HG02759 (cell line): ENCODE results near the gene USP19.

ENCODE experiments used
- ATAC-seq: cut with Tn5 transposase; IDR thresholded peaks from one replicate; pipeline ENCODE4 v1.9.1; 2021; ENCODE audit warnings: mild to moderate bottlenecking, moderate library complexity; ENCODE audit not compliant: unreplicated experiment

Gene USP19, protein sequence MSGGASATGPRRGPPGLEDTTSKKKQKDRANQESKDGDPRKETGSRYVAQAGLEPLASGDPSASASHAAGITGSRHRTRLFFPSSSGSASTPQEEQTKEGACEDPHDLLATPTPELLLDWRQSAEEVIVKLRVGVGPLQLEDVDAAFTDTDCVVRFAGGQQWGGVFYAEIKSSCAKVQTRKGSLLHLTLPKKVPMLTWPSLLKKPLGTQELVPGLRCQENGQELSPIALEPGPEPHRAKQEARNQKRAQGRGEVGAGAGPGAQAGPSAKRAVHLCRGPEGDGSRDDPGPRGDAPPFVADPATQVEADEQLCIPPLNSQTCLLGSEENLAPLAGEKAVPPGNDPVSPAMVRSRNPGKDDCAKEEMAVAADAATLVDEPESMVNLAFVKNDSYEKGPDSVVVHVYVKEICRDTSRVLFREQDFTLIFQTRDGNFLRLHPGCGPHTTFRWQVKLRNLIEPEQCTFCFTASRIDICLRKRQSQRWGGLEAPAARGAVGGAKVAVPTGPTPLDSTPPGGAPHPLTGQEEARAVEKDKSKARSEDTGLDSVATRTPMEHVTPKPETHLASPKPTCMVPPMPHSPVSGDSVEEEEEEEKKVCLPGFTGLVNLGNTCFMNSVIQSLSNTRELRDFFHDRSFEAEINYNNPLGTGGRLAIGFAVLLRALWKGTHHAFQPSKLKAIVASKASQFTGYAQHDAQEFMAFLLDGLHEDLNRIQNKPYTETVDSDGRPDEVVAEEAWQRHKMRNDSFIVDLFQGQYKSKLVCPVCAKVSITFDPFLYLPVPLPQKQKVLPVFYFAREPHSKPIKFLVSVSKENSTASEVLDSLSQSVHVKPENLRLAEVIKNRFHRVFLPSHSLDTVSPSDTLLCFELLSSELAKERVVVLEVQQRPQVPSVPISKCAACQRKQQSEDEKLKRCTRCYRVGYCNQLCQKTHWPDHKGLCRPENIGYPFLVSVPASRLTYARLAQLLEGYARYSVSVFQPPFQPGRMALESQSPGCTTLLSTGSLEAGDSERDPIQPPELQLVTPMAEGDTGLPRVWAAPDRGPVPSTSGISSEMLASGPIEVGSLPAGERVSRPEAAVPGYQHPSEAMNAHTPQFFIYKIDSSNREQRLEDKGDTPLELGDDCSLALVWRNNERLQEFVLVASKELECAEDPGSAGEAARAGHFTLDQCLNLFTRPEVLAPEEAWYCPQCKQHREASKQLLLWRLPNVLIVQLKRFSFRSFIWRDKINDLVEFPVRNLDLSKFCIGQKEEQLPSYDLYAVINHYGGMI (N-terminal part only)

DNA sequence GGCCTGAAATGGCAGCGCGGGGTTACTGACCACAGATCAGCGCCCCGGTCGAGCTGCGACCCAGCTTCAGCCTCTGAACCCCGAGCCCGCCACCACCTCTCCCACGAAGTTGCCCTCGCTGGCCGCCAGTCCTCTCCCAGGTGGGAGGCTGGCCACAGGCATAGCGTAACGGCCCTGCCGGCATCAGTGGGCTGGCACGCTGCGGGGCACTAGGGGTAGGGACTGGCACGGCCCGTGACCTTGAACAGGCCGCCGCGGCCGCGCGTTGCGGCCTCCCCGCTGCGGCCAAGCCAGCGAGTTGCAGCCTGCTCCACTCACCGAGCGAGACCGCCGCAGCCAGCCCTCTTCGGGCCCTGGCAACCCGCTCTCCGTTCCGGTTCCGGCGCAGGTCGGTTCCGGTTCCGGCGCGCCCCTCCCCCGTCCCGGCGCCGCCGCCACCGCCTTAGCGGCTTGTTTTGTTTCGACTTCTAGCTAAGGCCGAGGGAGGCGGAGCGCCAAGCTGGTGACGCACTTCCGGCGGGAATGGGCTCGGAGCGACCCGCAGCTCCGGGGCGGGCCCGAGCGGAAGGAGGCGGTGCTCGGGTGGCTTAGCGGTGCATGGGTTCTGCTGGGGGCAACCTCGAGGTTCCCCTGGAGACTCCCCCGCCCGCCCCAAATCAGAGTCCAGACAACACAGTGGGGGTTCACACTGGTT lies at the start of gene USP19:
Gene USP19 (minus strand): TSS at position 386 of the 694 bp plus-strand sequence. CDS start 1,678 bp downstream, outside the sequence.
- peak; percentile 95 for ATAC-seq

DNA sequence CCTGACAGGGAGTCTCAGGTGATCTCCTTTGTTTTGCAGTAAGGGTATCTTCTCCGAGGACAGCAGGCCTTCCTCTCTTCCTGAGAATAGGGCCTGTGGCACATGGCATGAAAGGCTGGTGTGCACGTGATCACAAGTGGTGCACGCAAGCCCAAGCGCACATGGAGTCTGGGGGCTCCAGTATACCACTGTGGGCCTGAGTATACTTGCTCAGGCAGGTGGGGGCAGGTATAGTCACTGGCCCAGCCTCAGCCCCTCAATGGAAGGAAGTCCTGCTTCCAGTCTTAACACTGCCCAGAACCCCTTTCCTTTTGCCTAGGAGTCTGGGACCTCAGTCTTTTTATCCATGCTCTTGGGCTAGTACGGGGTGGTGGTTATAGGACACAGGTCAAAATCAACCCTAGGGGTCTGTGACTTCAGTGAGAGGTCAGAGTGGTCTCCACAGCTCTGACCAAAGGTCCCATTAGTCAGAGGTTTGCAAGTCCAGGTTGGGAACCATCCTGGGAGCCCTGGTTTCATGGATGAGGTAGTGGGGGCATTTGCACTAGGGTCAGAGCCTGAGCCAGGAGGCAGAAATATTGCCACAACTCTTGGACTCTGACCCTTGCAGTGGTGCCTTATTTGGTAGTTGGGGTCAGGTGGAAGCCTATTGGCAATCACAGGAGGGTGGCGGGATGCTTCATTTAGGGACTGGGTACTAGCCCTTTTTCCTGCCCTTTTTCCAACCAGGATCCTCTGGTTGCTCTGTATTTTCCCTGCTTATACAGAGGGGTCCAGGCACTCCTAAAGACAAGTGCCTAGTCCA lies 46.3 kb upstream of the USP19 start:
- no peak for ATAC-seq

DNA sequence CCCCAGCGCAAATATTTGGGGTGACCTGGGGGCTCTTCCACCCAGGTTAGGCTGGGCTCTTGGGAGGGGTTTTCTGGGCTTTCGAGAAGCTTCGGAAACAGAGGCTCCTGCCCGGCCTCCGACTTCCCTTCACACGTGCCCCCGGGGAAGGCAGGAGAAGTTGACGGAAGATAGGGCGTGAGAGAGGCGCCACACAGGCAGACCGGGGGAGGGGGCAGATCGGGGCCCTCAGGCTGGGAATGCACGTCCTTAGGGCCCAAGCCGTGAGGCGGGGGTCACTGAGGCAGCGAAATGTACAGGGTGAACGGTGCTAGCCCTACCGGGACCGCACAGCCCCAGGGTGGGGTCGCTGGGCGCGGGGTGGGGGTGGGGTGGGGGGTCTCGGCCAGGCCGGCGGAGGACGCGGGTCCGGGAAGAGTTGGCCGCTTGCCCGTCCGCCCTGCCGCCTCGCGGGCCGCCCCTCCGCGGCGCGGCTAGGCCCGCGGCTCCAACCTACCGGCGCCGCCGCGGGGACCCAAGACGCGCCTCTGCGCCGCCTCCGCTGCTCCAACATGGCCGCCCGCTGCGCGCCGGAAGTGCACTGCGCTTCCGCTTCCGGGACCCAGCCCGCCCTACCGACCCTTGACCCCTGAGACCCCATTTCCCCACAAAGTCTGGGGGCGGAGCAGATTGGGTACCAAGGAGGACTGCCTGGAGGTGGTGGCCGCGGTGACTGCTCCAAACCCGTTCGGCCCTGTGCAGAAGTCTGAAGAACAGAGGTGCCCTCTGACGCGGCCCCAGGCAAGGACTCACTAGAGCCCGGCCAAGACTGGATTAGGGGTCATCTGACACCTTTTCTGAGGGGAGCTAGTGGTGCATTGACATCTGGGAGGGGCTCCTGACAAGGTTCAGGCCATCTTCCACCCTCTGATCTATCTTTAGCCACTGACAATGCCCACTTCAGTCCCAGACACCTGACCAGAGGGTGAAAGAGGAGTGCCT lies 45.4 kb upstream of the USP19 start, which contains the start of gene CCDC71:
Gene CCDC71 (minus strand): TSS at position 561 of the 981 bp plus-strand sequence. CDS start 2,123 bp downstream, outside the sequence.
- peak; percentile 78 for ATAC-seq

DNA sequence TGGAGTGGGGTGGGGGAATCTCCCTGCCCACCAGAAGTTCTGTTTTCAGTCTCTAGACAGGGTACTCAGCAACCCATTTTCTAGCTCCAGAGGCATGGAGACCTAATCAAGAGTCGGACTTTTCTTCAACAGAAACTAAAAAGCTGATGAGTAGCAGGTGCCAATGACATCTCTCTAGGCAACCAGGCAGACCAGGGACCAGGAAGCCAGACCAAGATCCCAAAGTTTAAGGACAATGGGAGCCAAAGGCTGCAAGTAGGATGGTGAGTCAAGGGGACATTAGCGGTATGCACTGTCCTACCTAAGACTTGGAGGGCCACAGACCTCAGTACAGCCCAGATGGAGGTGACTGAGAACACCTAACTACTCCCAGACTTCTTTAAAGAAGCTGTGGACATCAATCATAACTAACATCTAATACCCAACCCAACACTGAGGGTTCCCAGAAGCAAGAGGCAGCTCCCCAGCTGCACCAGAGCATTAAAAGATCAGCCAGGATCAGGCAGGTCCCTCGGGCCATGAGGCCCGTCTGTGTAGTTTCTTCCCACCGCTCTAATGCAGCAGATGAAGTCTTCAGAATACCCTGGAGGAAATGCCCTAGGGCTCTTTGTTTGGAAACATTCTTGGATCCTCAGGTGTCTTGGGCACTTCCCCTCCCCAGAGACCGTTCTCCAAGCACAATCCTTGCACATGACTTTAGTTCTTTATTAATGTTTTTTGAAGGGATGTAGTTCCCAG lies 44.5 kb upstream of the USP19 start:
- no peak for ATAC-seq

DNA sequence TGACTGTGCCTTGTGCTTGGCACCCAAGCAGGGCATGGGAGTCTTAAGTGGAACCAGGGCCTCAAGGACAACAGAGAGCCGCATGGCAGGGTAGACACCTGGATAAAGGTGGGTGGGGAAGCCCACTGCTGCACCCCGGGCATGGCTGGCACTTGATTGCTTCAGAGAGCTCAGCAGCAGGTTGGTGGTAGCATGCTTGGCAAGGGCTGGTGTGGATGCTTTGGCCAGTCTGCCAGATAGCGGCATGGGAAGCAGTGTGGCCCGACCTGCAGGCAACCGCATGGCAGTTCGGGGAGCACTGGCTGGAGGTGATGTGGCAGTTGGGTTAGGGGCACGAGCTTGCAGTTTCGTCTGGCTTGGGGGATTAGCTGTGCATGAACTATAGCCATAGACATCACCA lies 43.0 kb upstream of the USP19 start:
- no peak for ATAC-seq

DNA sequence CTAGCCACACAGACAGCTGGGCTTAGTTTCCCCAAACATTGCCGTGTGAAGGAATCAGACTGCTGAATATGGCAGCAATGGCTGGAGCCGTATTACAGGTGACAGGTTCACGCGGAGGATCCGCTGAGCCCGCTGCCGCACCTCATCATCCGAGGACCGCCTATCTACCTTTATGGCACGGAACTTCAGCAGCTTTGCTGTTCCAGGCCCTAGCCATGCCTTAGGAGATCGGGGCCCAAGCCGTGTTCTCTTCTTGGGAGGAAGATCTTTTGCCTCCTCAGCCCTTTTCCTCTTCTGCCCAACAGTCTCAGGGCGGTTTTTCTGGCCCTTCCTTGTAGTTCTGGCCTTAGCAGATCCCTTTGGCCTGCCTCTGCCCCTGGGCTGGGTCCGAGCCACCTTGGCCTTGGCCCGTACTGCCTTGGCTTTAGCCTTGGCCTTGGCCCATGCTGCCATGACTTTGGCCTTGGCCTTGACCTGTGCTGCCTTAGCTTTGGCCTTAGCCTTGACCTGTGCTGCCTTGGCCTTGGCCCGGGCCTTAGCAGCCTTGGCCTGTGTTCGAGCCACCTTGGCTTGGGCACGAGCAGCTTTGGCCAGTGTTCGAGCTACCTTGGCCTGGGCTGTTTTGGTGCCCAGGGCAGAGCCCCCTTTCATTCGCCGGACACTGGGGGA lies 42.3 kb upstream of the USP19 start:
- ATAC-seq, result no peak

DNA sequence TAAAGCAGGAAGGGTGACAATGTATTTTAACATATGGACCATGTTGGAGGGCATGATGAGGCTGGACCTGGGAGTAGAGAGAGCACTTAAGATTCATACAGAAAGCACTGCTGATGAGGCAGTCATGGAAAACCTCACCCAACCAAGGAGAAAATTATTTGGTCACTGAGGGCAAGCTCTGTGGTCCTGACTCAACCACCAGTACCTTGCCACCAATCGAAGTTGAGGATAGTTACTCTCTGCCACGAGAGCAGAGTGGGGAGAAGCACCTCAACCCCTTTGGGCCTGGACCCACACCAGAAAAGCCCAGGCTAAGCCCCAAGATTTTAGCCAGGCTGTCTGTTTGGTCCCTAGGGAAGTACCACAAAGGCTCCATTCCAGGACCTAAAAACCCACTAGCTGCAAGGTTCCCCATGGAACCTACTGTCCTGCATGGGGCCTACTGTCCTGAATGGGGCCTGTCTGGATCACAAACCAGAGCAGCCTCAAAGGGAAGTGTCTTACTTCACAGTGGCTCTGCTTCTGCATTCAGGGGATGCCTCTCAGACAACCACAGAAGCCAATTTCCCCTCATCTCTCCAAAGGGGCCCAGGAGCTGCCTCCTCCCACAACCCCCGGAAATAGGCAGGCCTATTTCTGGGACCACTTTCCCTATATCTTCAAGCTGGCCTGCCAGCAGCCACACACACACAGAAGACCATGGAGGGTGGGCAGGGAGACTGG lies 41.3 kb upstream of the USP19 start:
- no peak for ATAC-seq

DNA sequence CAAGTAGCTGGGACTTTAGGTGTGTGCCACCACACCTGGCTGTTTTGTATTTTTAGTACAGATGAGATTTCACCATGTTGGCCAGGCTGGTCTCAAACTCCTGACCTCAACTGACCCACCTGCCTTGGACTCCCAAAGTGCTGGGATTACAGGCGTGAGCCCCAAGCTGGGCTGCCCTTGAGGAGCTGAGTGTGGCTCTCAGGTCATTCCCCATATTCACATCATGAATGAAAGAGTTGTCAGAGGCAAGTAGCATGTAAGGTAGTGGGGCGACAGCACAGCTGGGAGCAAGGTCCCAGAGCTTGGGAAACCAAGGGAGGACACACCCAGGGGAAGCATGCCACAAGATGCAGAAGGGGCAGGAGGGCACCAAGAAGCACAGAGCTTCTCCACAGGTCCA lies 40.6 kb upstream of the USP19 start:
- ATAC-seq, result no peak

DNA sequence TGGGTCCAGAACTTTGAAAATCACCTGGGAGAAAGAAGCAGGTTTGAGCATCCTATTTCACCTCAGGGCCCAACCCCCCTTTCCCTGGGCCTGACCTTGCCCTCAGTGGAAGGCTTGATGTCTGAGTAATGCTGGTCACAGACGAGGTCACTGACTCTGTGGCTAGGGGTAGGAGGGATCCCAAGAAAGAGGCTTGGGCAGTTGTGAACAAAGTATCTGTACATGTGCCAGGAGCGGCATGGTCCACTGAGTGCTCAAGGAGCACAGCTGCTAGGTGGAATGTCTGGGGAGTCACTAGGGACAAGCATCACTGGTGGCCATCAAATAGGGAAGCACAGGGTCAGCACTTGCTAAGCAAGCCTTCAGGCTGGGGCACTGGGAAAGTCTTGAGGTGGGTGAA lies 38.2 kb upstream of the USP19 start:
- ATAC-seq, result no peak

DNA sequence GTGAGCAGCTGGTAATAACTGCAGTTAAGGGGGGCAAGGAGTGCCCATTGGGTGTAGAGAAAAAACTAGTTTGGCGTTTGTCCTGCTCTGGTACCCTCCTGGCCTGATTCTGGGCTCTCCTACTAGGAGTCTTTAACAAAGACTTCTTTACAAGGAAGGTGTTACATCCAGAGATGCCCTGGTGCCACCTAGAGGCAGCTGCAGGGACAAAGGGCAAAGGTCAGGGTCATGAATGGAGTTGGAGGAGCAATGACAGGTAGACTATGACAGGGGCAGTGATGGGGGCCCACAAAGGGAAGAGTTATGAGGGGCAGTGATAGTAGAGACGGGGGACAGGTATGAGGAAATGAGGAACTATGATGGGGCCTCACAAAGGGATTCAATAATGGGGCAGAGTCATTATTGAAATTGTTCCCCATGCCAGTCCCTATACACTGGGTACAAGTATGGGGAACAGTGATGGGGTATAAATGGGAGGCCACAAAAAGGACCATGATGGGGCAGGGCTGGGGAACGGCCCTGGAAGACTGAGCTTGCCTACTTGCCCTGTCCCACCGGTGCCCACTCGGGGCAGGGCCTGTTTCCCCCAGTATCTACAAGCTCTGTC lies 37.6 kb upstream of the USP19 start:
- no peak for ATAC-seq

DNA sequence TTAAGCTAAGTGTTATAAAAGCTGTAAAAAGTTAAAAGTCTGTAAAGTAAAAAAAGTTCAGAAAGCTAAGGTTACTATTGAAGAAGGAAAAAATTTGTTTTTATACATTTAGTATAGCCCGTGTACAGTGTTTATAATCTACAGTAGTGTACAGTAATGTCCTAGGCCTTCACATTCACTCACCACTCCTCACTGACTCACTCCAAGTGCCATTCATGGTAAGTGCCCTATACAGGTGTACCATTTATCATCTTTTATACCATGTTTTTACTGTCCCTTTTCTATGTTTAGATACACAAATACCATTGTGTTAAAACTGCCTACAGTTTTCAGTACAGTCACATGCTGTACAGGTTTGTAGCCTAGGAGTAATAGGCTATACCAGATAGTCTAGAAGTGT lies 36.7 kb upstream of the USP19 start:
- no peak for ATAC-seq

DNA sequence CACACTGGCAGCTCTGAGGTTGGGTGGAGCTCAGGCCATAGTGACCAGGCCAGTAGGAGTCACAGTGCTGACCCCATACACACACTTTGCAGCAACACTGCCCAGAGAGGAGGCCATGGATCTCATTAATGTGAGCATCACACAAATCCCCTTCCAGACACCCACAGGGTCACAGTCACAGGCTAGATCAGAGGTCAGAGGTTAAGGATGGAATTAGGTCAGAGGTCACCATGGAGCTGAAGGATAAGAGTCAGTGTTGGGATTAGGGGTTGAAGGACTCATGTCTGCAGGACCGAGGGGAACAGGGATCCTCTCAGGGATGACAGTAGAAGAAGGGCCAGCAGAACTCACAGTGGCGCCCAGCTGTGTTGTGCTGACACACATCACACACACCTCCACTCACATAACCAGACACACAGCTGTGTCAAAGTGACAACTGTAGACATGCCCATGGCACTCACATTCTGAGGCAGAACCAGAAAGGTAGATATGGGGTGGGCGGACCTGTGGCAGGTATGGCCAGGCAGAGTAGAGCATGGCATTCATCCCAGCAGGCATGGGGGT lies 32.8 kb upstream of the USP19 start:
- no peak for ATAC-seq

DNA sequence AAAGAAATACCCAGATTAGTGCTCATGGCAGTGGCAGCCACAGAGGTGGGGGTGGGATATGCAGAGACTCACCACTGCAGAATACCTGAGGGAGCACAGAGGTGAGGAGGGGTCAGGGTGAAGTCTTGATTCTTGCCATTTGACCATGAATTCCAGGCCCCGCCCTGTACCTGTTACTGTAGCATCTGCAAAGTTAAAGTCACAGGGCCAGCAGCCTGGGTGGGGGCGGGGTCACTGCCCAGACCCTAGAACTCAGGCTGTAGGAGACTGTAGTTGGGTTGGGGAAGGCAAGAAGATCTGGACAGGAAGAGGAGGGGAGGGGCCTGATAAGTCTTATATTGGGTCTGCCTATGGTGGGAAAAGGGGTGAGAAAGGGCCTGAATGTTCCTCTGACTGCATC lies 31.0 kb upstream of the USP19 start:
- no peak for ATAC-seq

DNA sequence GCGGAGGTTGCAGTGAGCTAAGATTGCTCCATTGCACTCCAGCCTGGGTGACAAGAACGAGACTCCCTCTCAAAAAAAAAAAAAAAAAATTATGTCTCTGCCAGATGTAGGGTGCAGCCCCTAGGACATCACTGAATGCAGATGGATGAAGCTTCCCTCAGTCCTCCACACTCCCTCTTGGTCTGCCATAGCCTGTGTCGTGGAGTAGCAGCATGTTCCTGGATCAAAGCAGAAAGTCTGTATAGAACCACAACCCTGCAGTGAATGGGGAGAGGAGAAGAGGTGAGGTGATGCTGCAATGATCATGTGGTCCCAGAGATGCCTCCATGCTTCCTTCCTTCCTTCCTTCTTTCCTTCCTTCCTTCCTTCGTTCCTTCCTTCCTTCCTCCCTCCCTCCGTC lies 27.5 kb upstream of the USP19 start:
- ATAC-seq, result no peak

DNA sequence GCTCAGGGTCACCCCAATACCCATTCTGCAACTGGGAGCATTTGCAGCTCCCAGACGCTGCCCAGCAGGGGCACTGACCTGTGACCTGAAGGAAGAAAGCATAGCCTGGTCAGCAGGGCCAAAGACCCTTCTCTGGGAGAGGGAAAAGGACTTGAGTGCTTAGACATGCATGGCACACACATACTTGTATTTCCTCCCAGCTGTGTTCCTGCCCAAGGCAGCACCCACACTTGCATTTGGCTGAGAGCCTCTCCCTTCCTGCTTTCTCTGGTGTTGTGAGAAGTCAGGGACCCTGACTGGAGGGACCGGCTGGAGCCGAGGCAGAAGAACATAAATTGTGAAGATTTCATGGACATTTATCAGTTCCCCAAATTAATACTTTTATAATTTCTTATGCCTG lies 19.5 kb upstream of the USP19 start:
- ATAC-seq, result no peak

DNA sequence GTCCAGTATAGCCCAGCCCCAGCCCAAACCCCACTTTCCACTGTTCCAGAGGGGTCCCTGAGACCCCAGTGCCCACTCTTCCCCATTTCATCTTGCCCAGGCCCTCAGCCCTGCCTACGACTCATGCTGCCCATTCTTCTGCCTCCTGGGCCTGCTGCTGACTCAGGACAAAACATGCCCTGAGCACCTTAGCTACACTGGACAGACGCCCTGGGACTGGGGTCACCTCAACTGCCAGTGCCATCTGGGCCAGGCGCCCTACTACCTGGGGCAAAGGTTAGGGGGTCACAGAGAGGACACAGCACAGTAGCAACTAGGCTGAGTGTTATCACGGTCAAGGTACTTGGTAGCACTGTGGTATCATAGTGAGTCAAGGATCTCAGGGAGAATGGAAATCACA lies 14.9 kb upstream of the USP19 start:
- no peak for ATAC-seq
